Left ventricle myocardium inferior (tissue), 1 donor: ENCODE results near the gene SDC1. TPM values are rescaled to one million over a fixed set of nuclear protein-coding genes. Genes with fewer than 3 reads are reported as not detected.

ENCODE experiments used
- DNase-seq: peaks from one replicate; pipeline ENCODE4 v3.0.0-alpha.2; 2020
- H3K27ac ChIP-seq: fragments of 200-600 bp; replicated peaks from 2 replicates; pipeline ENCODE4 v1.8.0; 2021
- H3K27me3 ChIP-seq: fragments of 200-600 bp; 2 replicates; pipeline ENCODE4 v1.8.0; 2021; ENCODE audit warnings: low read depth
- H3K36me3 ChIP-seq: fragments of 200-600 bp; 2 replicates; pipeline ENCODE4 v1.8.0; 2021
- H3K4me1 ChIP-seq: fragments of 200-600 bp; 2 replicates; pipeline ENCODE4 v1.8.0; 2021
- H3K4me3 ChIP-seq: fragments of 200-600 bp; 2 replicates; pipeline ENCODE4 v1.8.0; 2021; ENCODE audit warnings: mild to moderate bottlenecking, moderate library complexity
- H3K9me3 ChIP-seq: fragments of 200-600 bp; replicated peaks from 2 replicates; pipeline ENCODE4 v1.8.0; 2021
- intact Hi-C: fragments of 100-400 bp; cut with micrococcal nuclease; formaldehyde crosslinking; loops from one replicate; pipeline ENCODE4 v1.11.0; 2022
- total RNA-seq: library from RNA; stranded (reverse); fragmentation: NEBNext Ultra II Directional; extraction: Animal tissue kit (Norgen Biotek cat#: 25700); gene quantifications from one replicate; pipeline ENCODE4 v1.2.1, GENCODE V29; 2021
- TF ChIP-seq, protein P1 (sequence below): fragments of 200-600 bp; IDR thresholded peaks from 2 replicates; pipeline ENCODE4 v1.8.0; 2021; ENCODE audit warnings: antibody characterized with exemption, mild to moderate bottlenecking, borderline replicate concordance
- donor health status: DM: no; HTN: yes; CAD: no; lungs with severe emphysema.

The SDC1 gene
- total RNA-seq, 1 donor from 2014 or later, result 0.41 TPM

DNA sequence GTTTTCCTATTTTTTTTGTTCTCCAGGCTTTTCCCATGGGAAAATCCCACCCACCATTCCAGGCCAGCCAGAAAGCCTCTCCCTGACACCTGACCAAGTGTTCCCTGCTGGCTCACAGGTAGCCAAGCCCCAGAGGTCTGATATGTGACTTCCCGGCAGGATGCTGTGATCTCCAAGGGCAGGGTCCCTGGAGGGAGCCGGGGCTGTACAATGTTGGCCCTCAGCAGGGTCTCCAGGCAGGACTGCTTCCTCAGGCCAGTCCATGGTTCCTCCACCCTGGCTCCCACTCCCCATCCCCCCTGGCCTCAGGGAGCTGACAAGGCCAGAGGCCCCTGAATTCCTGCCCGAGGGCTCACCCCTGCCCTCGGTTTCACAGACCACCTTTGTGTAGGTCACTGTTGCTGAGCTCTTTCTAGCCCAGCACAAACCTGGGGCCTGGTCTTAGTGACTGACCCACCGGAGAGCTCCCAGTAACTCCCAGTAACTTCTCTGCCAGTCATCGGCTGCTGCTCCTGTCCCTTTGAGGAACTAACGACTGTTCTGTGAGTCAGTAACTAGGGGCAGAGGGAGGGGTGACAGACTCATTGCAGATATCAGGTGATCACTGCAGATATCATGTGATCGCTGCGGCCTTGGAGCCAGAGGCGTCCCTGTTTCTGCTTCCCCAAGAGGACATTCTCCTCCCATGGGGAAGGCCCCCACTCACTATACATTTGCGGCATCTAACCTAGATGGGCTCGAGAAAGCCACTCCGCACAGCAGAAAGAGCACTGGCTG is 38.7 kb downstream of the SDC1 start:
- intact Hi-C loops, result no loop called here
- Histone ChIP-seq H3K4me3 (no peak overlapping the region), H3K4me1 (no peaks in the 10 kb centered on the region), H3K36me3 (no peaks in the 10 kb centered on the region), H3K9me3 (no peaks in the 10 kb centered on the region), H3K27me3 (no peaks in the 10 kb centered on the region), H3K27ac (no peak overlapping the region)
- TF ChIP-seq, protein P1, sequence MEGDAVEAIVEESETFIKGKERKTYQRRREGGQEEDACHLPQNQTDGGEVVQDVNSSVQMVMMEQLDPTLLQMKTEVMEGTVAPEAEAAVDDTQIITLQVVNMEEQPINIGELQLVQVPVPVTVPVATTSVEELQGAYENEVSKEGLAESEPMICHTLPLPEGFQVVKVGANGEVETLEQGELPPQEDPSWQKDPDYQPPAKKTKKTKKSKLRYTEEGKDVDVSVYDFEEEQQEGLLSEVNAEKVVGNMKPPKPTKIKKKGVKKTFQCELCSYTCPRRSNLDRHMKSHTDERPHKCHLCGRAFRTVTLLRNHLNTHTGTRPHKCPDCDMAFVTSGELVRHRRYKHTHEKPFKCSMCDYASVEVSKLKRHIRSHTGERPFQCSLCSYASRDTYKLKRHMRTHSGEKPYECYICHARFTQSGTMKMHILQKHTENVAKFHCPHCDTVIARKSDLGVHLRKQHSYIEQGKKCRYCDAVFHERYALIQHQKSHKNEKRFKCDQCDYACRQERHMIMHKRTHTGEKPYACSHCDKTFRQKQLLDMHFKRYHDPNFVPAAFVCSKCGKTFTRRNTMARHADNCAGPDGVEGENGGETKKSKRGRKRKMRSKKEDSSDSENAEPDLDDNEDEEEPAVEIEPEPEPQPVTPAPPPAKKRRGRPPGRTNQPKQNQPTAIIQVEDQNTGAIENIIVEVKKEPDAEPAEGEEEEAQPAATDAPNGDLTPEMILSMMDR, result no peak
- no peak for DNase-seq

DNA sequence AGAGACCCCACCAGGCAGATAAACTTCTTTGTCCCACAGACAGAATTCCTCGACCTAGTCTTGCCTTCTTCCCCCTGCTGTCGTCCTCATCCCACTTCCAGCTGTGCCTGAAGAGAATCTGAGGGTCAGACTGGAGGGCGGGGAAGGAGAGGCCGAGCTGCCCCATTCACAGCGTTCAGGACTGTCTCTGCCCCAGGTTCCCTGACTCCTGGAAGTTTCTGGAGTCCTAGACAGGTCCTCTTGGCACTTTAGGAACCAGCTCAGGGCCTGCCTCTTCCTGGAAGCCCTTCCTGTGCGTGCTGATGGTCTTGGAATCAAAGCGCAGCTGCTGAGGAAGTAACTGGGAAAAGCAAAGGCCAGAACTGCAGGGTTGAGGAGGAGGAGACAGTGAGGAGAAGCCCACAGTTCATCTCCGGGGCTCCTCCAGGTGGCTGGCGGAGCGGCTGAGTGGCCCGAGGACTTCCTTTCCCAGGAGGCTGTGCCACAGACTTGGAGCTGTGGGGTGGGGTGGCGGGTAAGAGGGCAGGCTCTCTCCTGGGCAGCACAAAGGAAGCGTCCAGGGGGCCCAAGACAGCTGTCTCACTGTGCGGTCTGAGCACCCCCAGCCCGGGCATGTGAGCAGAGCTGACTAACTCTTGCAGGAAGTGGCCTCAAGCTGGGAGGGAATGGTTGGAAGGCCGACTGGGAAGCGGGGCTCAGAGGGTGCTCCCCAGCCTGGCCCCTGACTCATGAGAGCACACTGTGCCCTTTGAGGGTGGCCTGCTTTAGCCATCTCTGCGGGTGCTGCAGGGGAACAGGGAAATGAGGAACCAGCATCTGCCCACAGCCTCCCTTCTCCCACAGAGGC is 39.5 kb downstream of the SDC1 start:
- DNase-seq, result peak; percentile 7
- intact Hi-C loops, result no loop called here

DNA sequence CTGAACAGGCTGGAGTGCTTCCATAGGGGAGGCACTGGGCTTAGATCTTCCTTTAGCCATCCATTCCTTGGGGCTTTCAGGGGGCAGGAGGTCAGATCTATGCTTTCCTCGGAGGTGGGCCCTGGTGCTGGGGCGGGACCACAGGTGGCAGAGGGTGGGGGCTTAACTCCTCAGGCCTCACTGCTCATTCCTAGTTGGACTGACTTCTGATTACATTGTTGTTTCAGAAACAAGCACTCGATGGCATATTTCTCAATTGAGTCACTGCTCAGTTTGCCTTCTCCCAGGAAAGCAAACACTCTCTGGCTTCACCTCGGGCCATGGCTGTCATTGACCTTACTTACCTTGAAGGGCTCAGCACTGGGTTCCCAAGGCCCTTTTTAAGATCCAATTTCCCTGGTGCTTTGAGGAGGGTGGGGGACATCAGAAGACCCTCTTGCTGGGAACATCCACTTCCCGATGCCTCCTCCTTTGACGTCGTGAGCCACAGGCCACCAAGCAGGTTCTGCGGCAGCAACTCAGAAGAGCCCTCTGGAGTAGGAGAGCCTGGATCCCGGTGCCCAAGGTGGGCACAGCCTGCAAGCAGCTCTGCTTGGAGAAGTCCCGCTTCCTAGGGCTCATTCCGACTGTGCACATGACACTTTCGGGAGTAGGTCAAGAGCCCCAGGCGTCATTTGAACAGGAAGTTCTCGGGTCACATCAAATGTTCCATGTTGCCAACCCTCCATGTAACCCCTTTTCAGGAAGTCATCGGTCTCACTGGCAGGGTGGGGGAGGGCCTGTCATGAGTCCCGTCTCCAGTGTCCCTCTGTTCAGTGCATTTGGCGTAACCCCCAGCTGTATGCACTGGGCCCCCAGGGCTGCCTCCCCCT is 40.6 kb downstream of the SDC1 start:
- Histone ChIP-seq H3K36me3 (no peaks in the 10 kb centered on the region), H3K4me1 (no peaks in the 10 kb centered on the region), H3K27me3 (no peaks in the 10 kb centered on the region), H3K9me3 (no peaks in the 10 kb centered on the region), H3K27ac (no peak overlapping the region), H3K4me3 (no peak overlapping the region)
- intact Hi-C loops, result no loop called here
- TF ChIP-seq, protein P1, result no peak
- peak; percentile 10 for DNase-seq

More for the DNA sequence above, 39.5 kb downstream of the SDC1 start:
- H3K4me1 ChIP-seq, result no peaks in the 10 kb centered on the region
- H3K27ac ChIP-seq, result no peak overlapping the region
- H3K9me3 ChIP-seq, result no peaks in the 10 kb centered on the region
- TF ChIP-seq, protein P1, result no peak
- no peaks in the 10 kb centered on the region for H3K36me3 ChIP-seq
- no peak overlapping the region for H3K4me3 ChIP-seq
- no peaks in the 10 kb centered on the region for H3K27me3 ChIP-seq

DNA sequence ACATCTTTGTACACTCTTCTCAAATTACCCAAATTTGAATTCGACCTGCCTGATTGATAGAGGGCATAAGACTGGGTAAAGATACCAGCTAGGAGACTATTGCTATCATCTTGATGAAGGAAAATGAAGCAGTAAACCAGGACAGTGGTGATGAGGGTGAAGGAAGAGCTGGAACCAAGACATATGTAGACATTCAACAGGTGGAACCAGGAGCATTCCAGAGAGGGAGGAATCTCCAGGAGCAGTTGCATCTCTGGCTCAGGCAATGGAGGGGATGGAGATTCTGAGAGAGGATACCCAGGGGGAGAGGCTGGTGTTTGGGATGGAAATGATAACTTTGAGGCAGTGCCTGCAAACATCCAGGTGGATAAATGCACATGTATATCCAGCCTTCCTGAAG is 41.6 kb downstream of the SDC1 start:
- DNase-seq, result no peak
- Histone ChIP-seq H3K9me3 (no peaks in the 10 kb centered on the region), H3K4me3 (no peak overlapping the region), H3K36me3 (no peaks in the 10 kb centered on the region), H3K4me1 (no peaks in the 10 kb centered on the region), H3K27ac (no peak overlapping the region), H3K27me3 (no peaks in the 10 kb centered on the region)
- TF ChIP-seq, protein P1, result no peak
- intact Hi-C loops, result no loop called here
